ENCODE data around the gene XXYLT1. TPM values are rescaled to one million over a fixed set of nuclear protein-coding genes. Genes with fewer than 3 reads are reported as not detected.
A peak's percentile ranks its signal among the peaks of the same experiment; 100 is the strongest.

The XXYLT1 gene
- total and polyA plus RNA-seq, 10 of the 15 experiments (the other 5 are each of a cell fraction or from before 2014, with no cell fraction given), result 1.2 to 14.2 (median 9.3) TPM

GRCh38 chr3:195260280-195260905, 10.6 kb downstream of the XXYLT1 start (continued):
- TF ChIP-seq, protein P1, sequence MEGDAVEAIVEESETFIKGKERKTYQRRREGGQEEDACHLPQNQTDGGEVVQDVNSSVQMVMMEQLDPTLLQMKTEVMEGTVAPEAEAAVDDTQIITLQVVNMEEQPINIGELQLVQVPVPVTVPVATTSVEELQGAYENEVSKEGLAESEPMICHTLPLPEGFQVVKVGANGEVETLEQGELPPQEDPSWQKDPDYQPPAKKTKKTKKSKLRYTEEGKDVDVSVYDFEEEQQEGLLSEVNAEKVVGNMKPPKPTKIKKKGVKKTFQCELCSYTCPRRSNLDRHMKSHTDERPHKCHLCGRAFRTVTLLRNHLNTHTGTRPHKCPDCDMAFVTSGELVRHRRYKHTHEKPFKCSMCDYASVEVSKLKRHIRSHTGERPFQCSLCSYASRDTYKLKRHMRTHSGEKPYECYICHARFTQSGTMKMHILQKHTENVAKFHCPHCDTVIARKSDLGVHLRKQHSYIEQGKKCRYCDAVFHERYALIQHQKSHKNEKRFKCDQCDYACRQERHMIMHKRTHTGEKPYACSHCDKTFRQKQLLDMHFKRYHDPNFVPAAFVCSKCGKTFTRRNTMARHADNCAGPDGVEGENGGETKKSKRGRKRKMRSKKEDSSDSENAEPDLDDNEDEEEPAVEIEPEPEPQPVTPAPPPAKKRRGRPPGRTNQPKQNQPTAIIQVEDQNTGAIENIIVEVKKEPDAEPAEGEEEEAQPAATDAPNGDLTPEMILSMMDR (IDR thresholded peaks at IDR 0.05 in 2 of 3, conservative IDR thresholded peaks at IDR 0.05 in 1 of 3; ENCODE audit: control insufficient read depth in 2 of 3, extremely low read depth in 1 of 3, insufficient read depth in 1 of 3, low read depth in 3 of 3, low read length in 3 of 3), result peak in 1 of 3 experiments; percentile 17; a peak in 1 of 6 replicates
- TF ChIP-seq CEBPZ (IDR thresholded peaks at IDR 0.05; ENCODE audit: low read depth, low read length), result no peak
- TF ChIP-seq SP1 (IDR thresholded peaks at IDR 0.05; ENCODE audit: low read depth, low read length), result no peak
- no peak for TF ChIP-seq MXI1 (IDR thresholded peaks at IDR 0.05; ENCODE audit: low read depth, low read length)
- TF ChIP-seq RELA (IDR thresholded peaks at IDR 0.05; ENCODE audit: borderline replicate concordance, partially characterized antibody), result peak; percentile 4
- TF ChIP-seq CHD2 (IDR thresholded peaks at IDR 0.05; ENCODE audit: borderline replicate concordance, low read depth, low read length), result peak; percentile 8; the same call in 1 of the 2 replicates
- no peak for TF ChIP-seq CREB1 (IDR thresholded peaks at IDR 0.05; ENCODE audit: low read depth)
- 0 out of 2 replicates have a peak, but pooled peaks have one; percentile 1 for TF ChIP-seq SMARCA5 (IDR thresholded peaks at IDR 0.05)
- TF ChIP-seq, protein P2, sequence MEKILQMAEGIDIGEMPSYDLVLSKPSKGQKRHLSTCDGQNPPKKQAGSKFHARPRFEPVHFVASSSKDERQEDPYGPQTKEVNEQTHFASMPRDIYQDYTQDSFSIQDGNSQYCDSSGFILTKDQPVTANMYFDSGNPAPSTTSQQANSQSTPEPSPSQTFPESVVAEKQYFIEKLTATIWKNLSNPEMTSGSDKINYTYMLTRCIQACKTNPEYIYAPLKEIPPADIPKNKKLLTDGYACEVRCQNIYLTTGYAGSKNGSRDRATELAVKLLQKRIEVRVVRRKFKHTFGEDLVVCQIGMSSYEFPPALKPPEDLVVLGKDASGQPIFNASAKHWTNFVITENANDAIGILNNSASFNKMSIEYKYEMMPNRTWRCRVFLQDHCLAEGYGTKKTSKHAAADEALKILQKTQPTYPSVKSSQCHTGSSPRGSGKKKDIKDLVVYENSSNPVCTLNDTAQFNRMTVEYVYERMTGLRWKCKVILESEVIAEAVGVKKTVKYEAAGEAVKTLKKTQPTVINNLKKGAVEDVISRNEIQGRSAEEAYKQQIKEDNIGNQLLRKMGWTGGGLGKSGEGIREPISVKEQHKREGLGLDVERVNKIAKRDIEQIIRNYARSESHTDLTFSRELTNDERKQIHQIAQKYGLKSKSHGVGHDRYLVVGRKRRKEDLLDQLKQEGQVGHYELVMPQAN (conservative IDR thresholded peaks at IDR 0.05), result peak; percentile 54
- TF ChIP-seq NFXL1 (IDR thresholded peaks at IDR 0.05; ENCODE audit: borderline replicate concordance), result no peak
- peak; percentile 0; the same call in 1 of the 2 replicates for TF ChIP-seq NR2C1 (IDR thresholded peaks at IDR 0.05)
